Endothelial cell of umbilical vein (primary cell): ENCODE measurements around the gene RFNG.

Experiments
- CTCF ChIP-seq, 2 donors: IDR thresholded peaks; 1 replicate in 1 of 2; 2 replicates in 1 of 2; pipeline ENCODE4 v1.5.1; 2011; ENCODE audit warnings: low read length in 2 of 2, mild to moderate bottlenecking in 2 of 2, moderate library complexity in 2 of 2, control low read depth in 1 of 2, inconsistent platforms in 1 of 2, low read depth in 1 of 2; ENCODE audit not compliant: insufficient read depth in 1 of 2; ENCODE audit errors: extremely low read depth in 1 of 2
- EZH2 ChIP-seq: IDR thresholded peaks from 2 replicates; pipeline ENCODE4 v1.6.1; 2012; ENCODE audit warnings: borderline replicate concordance, low read depth, mild to moderate bottlenecking, moderate library complexity, low read length, inconsistent platforms; ENCODE audit not compliant: severe bottlenecking
- FOS ChIP-seq: IDR thresholded peaks from 2 replicates; pipeline ENCODE4 v1.6.1; 2011; ENCODE audit warnings: mild to moderate bottlenecking, low read length, moderate library complexity, borderline replicate concordance; ENCODE audit not compliant: insufficient read depth
- GATA2 ChIP-seq: IDR thresholded peaks from 2 replicates; pipeline ENCODE4 v1.7.0; 2011; ENCODE audit warnings: low read depth, mild to moderate bottlenecking, moderate library complexity, mixed read lengths, low read length; ENCODE audit not compliant: insufficient read length, insufficient read depth
- JUN ChIP-seq: IDR thresholded peaks from 2 replicates; pipeline ENCODE4 v1.6.1; 2011; ENCODE audit warnings: borderline replicate concordance, low read depth; ENCODE audit not compliant: insufficient read length, insufficient read depth
- POLR2A ChIP-seq: IDR thresholded peaks from 2 replicates; pipeline ENCODE4 v1.6.1; 2012; ENCODE audit warnings: low read depth, mild to moderate bottlenecking, control low read depth, low read length
- POLR2AphosphoS5 ChIP-seq: IDR thresholded peaks from 2 replicates; pipeline ENCODE4 v1.6.1; 2012; ENCODE audit warnings: low read depth, mild to moderate bottlenecking, control low read depth, low read length, moderate library complexity; ENCODE audit not compliant: insufficient read depth

GRCh38 chr17:82100502-82101298, 49.1 kb upstream of the RFNG start:
- no peak for TF ChIP-seq CTCF (IDR thresholded peaks at IDR 0.05; ENCODE audit: extremely low read depth in 1 of 2, insufficient read depth in 1 of 2, low read depth in 1 of 2, low read length in 2 of 2)
- TF ChIP-seq POLR2A: no peak
- no peak for TF ChIP-seq POLR2AphosphoS5
- TF ChIP-seq EZH2: no peak
- TF ChIP-seq JUN: no peak
- no peak for TF ChIP-seq FOS
- TF ChIP-seq GATA2: no peak
